GM15510 (cell line): ENCODE measurements around the gene MGAT5B.

Experiments
- POLR2A ChIP-seq: IDR thresholded peaks from 3 replicates; pipeline ENCODE4 v1.6.1; 2011; ENCODE audit warnings: borderline replicate concordance; ENCODE audit not compliant: insufficient read length; ENCODE audit errors: extremely low read depth

MGAT5B gene

GRCh38 chr17:76884995-76885893, 17.0 kb downstream of the MGAT5B start:
- no peak for TF ChIP-seq POLR2A

GRCh38 chr17:76885894-76886290, 17.7 kb downstream of the MGAT5B start:
- TF ChIP-seq POLR2A: no peak

- no peak for TF ChIP-seq POLR2A
Measured at GRCh38 chr17:76886395-76886794, 18.2 kb downstream of the MGAT5B start.

- no peak for TF ChIP-seq POLR2A
Measured at GRCh38 chr17:76887802-76888201, 19.6 kb downstream of the MGAT5B start.

- TF ChIP-seq POLR2A: no peak
Measured at GRCh38 chr17:76888661-76889060, 20.5 kb downstream of the MGAT5B start.

- TF ChIP-seq POLR2A: no peak
Measured at GRCh38 chr17:76889323-76889722, 21.1 kb downstream of the MGAT5B start.

GRCh38 chr17:76892329-76892728, 24.1 kb downstream of the MGAT5B start:
- no peak for TF ChIP-seq POLR2A

GRCh38 chr17:76893623-76894334, 25.6 kb downstream of the MGAT5B start:
- no peak for TF ChIP-seq POLR2A

GRCh38 chr17:76894842-76895241, 26.6 kb downstream of the MGAT5B start:
- TF ChIP-seq POLR2A: no peak

GRCh38 chr17:76897023-76897422, 28.8 kb downstream of the MGAT5B start:
- TF ChIP-seq POLR2A: no peak

GRCh38 chr17:76899414-76899813, 31.2 kb downstream of the MGAT5B start:
- TF ChIP-seq POLR2A: no peak

- TF ChIP-seq POLR2A: no peak
Measured at GRCh38 chr17:76900723-76901122, 32.5 kb downstream of the MGAT5B start.

GRCh38 chr17:76901542-76902197, 33.5 kb downstream of the MGAT5B start:
- TF ChIP-seq POLR2A: no peak

GRCh38 chr17:76902476-76902875, 34.3 kb downstream of the MGAT5B start:
- TF ChIP-seq POLR2A: no peak

- no peak for TF ChIP-seq POLR2A
Measured at GRCh38 chr17:76903631-76904030, 35.4 kb downstream of the MGAT5B start.
